DMS153 (cell line): Measurements from ENCODE around the gene ALKBH6.
"Not testable (repeated sequence)": the region's sequence is repeated elsewhere in the genome, so short reads cannot be mapped to it uniquely, and the experiment has no call there.

ENCODE experiments used
- DNase-seq: peaks from one replicate; lab custom pipeline; 2025; lab: John Stamatoyannopoulos, UW

ALKBH6 gene

GRCh38 chr19:35992907-35993765, 20.9 kb downstream of the ALKBH6 start:
- no peak for DNase-seq

- DNase-seq: no peak
Observed at GRCh38 chr19:35991731-35992450, 22.1 kb downstream of the ALKBH6 start.

GRCh38 chr19:35990771-35991730, 23.0 kb downstream of the ALKBH6 start:
- DNase-seq: no peak

DNA sequence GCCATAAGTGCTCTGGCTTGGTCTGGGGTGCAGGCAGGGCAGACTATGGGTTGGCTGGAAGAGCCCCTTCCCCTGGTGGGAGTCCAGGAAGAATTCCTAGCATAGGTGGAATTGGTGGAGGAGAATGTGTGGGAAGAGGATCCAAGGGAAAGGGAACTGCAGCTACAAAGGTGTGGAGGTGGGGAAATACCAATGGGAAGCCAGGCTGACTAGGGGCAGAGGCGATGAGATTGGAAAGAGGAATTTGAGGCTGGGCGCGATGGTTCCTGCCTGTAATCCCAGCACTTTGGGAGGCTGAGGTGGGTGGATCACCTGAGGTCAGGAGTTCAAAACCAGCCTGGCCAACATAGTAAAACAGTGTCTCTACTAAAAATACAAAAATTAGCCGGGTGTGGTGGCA, 23.9 kb downstream of the ALKBH6 start:
- no peak for DNase-seq

- no peak for DNase-seq
Observed at GRCh38 chr19:35988824-35989223, 25.2 kb downstream of the ALKBH6 start.

- DNase-seq: no peak
Observed at GRCh38 chr19:35987571-35987896, 26.5 kb downstream of the ALKBH6 start.

GRCh38 chr19:35986664-35987570, 27.1 kb downstream of the ALKBH6 start:
- DNase-seq: no peak

DNA sequence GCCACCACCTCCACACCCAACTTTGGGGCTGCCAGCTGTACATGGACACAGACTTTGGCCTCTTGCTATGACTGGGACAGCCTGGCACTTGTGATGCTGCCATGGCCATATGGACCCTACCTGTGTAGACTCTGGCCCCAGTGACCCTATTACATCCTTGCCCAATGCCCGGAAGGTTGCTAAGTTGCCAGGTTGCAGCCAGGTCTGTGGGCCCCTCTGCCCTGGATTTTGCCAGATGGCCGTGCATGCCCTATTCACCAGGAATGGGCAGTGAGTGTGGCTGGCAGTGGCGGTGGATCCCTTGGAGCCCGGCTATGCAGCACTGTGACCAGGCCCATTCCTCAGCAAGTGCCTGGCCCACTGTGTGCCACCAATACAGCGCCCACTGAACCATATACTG, 27.9 kb downstream of the ALKBH6 start:
- DNase-seq: no peak

- DNase-seq: no peak
Observed at GRCh38 chr19:35983177-35983576, 30.8 kb downstream of the ALKBH6 start.

GRCh38 chr19:35980997-35981396, 33.0 kb downstream of the ALKBH6 start:
- not testable (repeated sequence) for DNase-seq

GRCh38 chr19:35978832-35979365, 35.1 kb downstream of the ALKBH6 start:
- no peak for DNase-seq

GRCh38 chr19:35978271-35978670, 35.7 kb downstream of the ALKBH6 start:
- DNase-seq: no peak

DNA sequence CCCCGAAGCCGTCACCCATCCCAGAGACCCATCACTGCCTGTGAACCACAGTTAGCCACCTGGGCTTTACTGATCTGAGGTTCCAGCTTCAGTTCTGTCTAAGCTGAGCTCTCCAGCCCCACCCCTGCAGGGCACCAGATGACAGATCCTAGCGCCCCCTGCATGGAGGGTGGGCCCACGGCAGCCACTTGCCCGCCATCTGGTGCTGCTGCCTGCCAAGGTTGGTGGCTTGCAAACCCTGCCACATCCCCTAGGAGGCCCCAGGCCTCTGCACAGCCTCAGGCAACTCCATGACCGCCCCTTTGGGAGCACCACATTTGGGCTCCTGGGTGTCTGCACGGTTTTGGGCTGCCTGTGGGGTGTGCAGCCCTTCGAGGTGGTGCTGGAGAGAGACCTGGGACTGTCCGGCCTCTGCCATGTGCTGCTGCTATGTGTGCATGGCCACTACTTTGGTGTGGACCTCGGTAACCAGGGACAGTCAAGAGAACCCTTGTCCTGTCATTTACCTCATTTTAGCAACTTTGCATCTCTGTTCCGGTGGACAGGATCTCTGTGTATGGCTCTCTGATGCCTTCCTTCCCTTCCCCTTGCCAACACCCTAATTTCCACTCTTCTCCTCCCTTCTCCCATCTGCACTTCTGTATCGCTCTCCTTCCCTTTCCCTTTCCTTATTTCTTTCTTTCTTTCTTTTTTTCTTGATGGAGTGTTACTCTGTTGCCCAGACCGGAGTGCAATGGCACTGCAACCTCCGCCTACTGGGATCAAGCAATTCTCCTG, 36.4 kb downstream of the ALKBH6 start:
- no peak for DNase-seq

DNA sequence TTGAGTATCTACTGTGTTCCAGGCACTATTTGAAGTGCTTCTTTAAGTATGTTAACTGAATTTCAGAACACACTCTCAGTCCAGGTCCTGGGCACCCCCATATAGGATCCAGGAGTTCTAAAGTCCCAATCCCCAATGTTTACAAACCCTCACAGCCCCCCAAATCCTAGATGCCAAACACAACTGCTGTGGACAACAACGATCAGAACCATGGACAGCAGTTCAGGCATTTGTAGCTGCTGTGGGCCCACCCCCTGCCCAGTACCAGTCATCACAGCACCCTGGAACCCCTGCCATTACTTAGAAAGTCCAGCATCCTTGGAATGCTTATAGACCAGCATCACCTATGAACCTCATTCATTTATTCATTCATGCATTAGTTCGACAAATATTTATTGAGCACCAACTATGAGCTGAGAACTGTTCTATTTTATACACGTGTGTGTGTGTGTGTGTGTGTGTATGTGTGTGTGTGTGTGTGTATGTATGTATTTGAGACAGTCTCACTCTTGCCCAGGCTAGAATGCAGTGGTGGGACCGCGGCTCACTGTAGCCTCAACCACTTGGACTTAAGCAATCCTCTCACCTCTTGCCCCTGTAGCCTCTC, 38.3 kb downstream of the ALKBH6 start:
- DNase-seq: no peak

DNA sequence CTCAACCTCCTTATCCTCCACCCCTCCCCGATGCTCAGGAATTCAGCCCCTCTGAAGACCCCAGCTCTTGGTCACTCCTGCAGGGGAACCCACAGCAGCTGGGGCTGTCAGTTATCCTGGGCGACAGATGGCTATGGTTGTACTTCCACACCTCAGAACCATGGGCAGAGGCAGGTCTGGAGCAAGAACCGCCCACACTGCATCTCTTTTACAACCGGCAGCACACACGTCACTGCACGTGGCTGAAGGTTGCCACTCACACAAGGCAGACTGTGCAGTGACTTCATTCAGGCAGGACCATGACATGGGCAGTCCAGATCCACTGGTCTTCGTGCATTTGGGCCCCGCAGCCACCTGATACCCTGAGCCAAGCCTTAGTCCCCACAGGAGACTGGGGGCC, 40.5 kb downstream of the ALKBH6 start:
- no peak for DNase-seq

DNA sequence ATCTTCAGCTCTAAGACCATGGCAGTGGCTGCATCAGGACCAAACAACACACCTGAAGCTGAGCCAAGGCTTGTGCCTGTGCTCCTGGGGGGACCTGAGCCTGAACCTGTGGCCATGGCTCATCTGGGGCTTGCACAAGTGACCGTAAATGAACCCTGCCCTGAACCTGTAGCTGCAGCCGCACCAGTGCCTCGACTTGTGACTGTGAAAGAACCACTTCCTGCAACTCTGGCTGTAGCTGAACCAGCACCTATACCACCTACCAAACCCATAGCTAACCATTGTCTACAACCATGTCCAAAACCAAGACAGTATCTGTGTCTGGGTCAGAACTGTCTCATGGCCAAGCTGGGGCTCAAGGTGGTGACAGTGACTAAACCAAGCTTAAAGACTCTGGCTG, 47.2 kb downstream of the ALKBH6 start:
- DNase-seq: no peak

- no peak for DNase-seq
Observed at GRCh38 chr19:35963514-35963913, 50.5 kb downstream of the ALKBH6 start.

DNA sequence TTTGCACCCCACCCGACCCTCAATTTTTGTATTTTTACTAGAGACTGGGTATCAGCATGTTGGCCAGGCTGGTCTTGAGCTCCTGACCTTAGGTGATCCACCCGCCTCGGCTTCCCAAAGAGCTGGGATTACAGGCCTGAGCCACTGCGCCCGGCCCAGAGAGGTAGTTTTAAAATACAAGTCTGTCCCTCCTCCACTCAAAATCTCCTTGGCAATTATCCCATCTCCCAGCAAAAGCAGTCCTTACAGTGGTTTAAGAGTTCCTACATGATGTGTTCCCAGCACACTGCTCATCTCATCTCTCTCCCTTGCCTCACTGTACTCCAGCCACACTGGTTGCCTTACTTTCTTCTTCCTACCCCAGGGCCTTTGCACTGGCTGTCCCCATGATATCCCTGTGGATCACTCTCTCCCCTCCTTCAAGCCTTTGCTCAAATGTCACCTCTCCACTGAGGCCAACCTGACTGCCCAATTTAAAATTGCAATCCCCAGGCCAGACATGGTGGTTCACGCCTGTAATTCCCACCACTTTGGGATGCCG, 53.5 kb downstream of the ALKBH6 start:
- no peak for DNase-seq

GRCh38 chr19:35959968-35960320, 54.1 kb downstream of the ALKBH6 start:
- no peak for DNase-seq
